GM12874 (cell line): Measurements from ENCODE around the gene BTG3.
A peak's percentile ranks its signal among the peaks of the same experiment; 100 is the strongest.

Experiments
- CTCF ChIP-seq: IDR thresholded peaks from 2 replicates; pipeline ENCODE4 v1.5.1; 2011; ENCODE audit warnings: low read depth, mild to moderate bottlenecking, control low read depth, low read length, moderate library complexity; ENCODE audit not compliant: insufficient read depth

Gene BTG3

GRCh38 chr21:17577701-17578100 is 35.0 kb downstream of the BTG3 start:
- TF ChIP-seq CTCF = no peak

GRCh38 chr21:17576080-17576835 is 36.4 kb downstream of the BTG3 start:
- TF ChIP-seq CTCF = no peak

- no peak for TF ChIP-seq CTCF
Measured at GRCh38 chr21:17575076-17575475, 37.6 kb downstream of the BTG3 start.

GRCh38 chr21:17572431-17572830 is 40.3 kb downstream of the BTG3 start:
- no peak for TF ChIP-seq CTCF

GRCh38 chr21:17570786-17571185 is 41.9 kb downstream of the BTG3 start:
- no peak for TF ChIP-seq CTCF

GRCh38 chr21:17560377-17561025 is 52.2 kb downstream of the BTG3 start:
- TF ChIP-seq CTCF = no peak

- 0 out of 2 replicates have a peak, but pooled peaks have one; percentile 2 for TF ChIP-seq CTCF
Measured at GRCh38 chr21:17554679-17555465, 57.8 kb downstream of the BTG3 start.
